Parathyroid adenoma (tissue), 2 donors: Measurements from ENCODE around the gene PURA.

Source experiments
- H2AFZ ChIP-seq: fragments of 300-600 bp; sonication (generic); one replicate; pipeline ENCODE4 v1.7.0; 2017; ENCODE audit warnings: antibody characterized with exemption, mild to moderate bottlenecking
- H3K27ac ChIP-seq: fragments of 300-600 bp; sonication (generic); one replicate; pipeline ENCODE4 v1.7.0; 2017
- H3K27me3 ChIP-seq: fragments of 300-600 bp; sonication (generic); one replicate; pipeline ENCODE4 v1.7.0; 2017; ENCODE audit warnings: low read length; ENCODE audit not compliant: control insufficient read depth, insufficient read depth
- H3K36me3 ChIP-seq: fragments of 300-600 bp; sonication (generic); one replicate; pipeline ENCODE4 v1.7.0; 2017; ENCODE audit warnings: low read length; ENCODE audit not compliant: control insufficient read depth, insufficient read depth
- H3K4me1 ChIP-seq: fragments of 300-600 bp; sonication (generic); one replicate; pipeline ENCODE4 v1.7.0; 2017; ENCODE audit warnings: control low read depth
- H3K4me2 ChIP-seq: fragments of 300-600 bp; sonication (generic); one replicate; pipeline ENCODE4 v1.7.0; 2017; ENCODE audit warnings: low read length
- H3K4me3 ChIP-seq: fragments of 300-600 bp; sonication (generic); one replicate; pipeline ENCODE4 v1.7.0; 2017; ENCODE audit warnings: low read depth, low read length
- H3K79me2 ChIP-seq: fragments of 300-600 bp; sonication (generic); one replicate; pipeline ENCODE4 v1.7.0; 2017; ENCODE audit warnings: control low read depth
- H3K9ac ChIP-seq: fragments of 300-600 bp; sonication (generic); one replicate; pipeline ENCODE4 v1.7.0; 2017; ENCODE audit warnings: mild to moderate bottlenecking
- H3K9me3 ChIP-seq: fragments of 300-600 bp; sonication (generic); one replicate; pipeline ENCODE4 v1.7.0; 2017; ENCODE audit warnings: low read length; ENCODE audit not compliant: control insufficient read depth
- TF ChIP-seq, protein P1 (sequence below): fragments of 300-600 bp; sonication (generic); IDR thresholded peaks from one replicate; pipeline ENCODE4 v1.7.0; 2017; ENCODE audit warnings: antibody characterized with exemption, mild to moderate bottlenecking
- donor health status: primary hyperparathyroidism.

Gene PURA

GRCh38 chr5:140114341-140115185 lies 654 bp downstream of the PURA start:
- Histone ChIP-seq H3K4me3 (peak overlapping the region; percentile 74), H3K27ac (peak overlapping the region; percentile 93), H3K36me3 (no peaks in the 10 kb centered on the region), H3K9ac (peak overlapping the region; percentile 69), H3K4me2 (peak overlapping the region; percentile 90), H3K9me3 (no peaks in the 10 kb centered on the region), H3K4me1 (peaks cover 36% of the 10 kb centered on the region), H2AFZ (peak overlapping the region; percentile 85), H3K79me2 (peaks cover 28% of the 10 kb centered on the region), H3K27me3 (no peaks in the 10 kb centered on the region)
- TF ChIP-seq, protein P1, sequence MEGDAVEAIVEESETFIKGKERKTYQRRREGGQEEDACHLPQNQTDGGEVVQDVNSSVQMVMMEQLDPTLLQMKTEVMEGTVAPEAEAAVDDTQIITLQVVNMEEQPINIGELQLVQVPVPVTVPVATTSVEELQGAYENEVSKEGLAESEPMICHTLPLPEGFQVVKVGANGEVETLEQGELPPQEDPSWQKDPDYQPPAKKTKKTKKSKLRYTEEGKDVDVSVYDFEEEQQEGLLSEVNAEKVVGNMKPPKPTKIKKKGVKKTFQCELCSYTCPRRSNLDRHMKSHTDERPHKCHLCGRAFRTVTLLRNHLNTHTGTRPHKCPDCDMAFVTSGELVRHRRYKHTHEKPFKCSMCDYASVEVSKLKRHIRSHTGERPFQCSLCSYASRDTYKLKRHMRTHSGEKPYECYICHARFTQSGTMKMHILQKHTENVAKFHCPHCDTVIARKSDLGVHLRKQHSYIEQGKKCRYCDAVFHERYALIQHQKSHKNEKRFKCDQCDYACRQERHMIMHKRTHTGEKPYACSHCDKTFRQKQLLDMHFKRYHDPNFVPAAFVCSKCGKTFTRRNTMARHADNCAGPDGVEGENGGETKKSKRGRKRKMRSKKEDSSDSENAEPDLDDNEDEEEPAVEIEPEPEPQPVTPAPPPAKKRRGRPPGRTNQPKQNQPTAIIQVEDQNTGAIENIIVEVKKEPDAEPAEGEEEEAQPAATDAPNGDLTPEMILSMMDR, result no peak

- no peak overlapping the region for H2AFZ ChIP-seq
- H3K4me3 ChIP-seq, result peak overlapping the region; percentile 74
- H3K9me3 ChIP-seq, result no peaks in the 10 kb centered on the region
- H3K4me2 ChIP-seq, result peak overlapping the region; percentile 90
- H3K4me1 ChIP-seq, result peaks cover 36% of the 10 kb centered on the region
- TF ChIP-seq, protein P1, result no peak
- peak overlapping the region; percentile 93 for H3K27ac ChIP-seq
- H3K36me3 ChIP-seq, result no peaks in the 10 kb centered on the region
- no peaks in the 10 kb centered on the region for H3K27me3 ChIP-seq
- peaks cover 28% of the 10 kb centered on the region for H3K79me2 ChIP-seq
- H3K9ac ChIP-seq, result no peak overlapping the region
Observed at GRCh38 chr5:140115186-140115500, 1.2 kb downstream of the PURA start.

DNA sequence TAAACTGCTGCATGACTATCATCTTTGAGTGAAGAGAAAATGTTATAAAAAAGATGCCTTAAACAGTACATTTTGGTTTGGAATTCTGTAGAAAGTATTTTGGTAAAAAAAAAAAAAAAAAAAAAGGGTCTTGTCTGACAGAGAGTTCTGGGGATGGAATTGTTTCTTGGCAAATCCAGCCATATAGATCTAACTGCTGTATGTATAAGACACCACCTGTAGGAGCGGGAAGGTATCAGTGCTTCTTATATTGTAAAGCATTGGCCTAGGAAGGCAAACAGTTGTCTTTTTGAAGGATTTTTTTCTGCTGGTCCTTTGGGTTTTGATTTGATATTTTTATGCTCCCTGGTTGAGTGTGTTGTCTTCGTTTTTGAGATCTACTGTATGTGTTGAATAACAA lies 2.8 kb downstream of the PURA start:
- no peak overlapping the region for H3K4me3 ChIP-seq
- no peak overlapping the region for H2AFZ ChIP-seq
- H3K36me3 ChIP-seq, result no peaks in the 10 kb centered on the region
- H3K27ac ChIP-seq, result no peak overlapping the region
- H3K27me3 ChIP-seq, result no peaks in the 10 kb centered on the region
- TF ChIP-seq, protein P1, result no peak
- peak overlapping the region; percentile 3 for H3K4me2 ChIP-seq
- H3K9ac ChIP-seq, result no peak overlapping the region
- peaks cover 36% of the 10 kb centered on the region for H3K4me1 ChIP-seq
- peaks cover 29% of the 10 kb centered on the region for H3K79me2 ChIP-seq
- H3K9me3 ChIP-seq, result no peaks in the 10 kb centered on the region

DNA sequence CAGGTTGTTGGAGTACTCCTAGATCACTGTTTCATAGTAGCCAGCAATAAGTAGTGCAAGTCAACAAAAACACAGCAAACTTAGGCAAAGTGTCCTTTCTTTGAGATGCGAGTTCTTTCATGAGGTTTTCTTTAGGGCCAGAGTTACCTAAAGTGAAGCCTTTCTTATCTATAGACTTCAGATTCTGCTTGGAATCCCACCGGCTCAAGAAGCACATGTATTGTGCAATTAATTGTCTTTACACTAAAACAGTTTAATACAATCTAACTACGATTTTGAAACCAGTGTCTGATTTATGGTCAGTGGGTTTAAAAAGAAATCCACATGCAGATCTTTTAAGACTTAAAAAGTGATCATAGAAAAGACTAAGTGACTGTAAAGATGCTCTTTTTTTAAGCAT lies 3.6 kb downstream of the PURA start:
- Histone ChIP-seq H3K79me2 (peaks cover 33% of the 10 kb centered on the region), H2AFZ (no peak overlapping the region), H3K9me3 (no peaks in the 10 kb centered on the region), H3K27me3 (no peaks in the 10 kb centered on the region), H3K4me3 (no peak overlapping the region), H3K27ac (no peak overlapping the region), H3K36me3 (no peaks in the 10 kb centered on the region), H3K4me1 (peaks cover 35% of the 10 kb centered on the region), H3K9ac (no peak overlapping the region), H3K4me2 (peak overlapping the region; percentile 3)
- TF ChIP-seq, protein P1, result no peak
